PC-3 (cell line): ENCODE data around the gene SPHK1.

Experiments
- CTCF ChIP-seq: fragments of 300-600 bp; sonication (generic); conservative IDR thresholded peaks from 2 replicates; pipeline ENCODE4 v1.5.1; 2017; ENCODE audit warnings: antibody characterized with exemption, low read depth, mild to moderate bottlenecking, low read length
- EZH2 ChIP-seq: fragments of 300-600 bp; sonication (generic); IDR thresholded peaks from one replicate; pipeline ENCODE4 v1.6.1; 2017; ENCODE audit warnings: antibody characterized with exemption, mild to moderate bottlenecking, low read length; ENCODE audit not compliant: unreplicated experiment
- EZH2phosphoT487 ChIP-seq: fragments of 300-600 bp; sonication (generic); IDR thresholded peaks from 2 replicates; pipeline ENCODE4 v1.6.1; 2018; ENCODE audit warnings: mild to moderate bottlenecking, antibody characterized with exemption, low read length, borderline replicate concordance

DNA sequence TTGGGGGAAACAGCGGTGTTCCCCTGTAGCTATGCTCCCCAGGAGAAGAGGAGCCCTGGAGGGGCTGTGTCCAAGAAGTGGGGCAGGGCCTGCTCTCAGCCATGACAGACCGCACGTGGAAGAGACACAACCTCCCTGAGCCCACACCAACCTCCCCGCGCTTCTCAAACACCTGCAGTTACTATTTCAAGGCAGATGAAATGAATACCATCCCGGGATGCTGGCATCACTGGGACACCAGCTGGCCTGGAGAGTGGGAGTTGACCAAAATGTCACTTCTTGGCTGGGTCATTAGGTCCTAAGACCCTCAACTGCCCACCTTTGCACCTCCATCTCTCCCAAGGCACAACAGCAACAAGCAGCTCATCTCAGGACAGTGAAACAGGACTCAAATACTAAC, 32.0 kb downstream of the SPHK1 start:
- TF ChIP-seq EZH2phosphoT487 (no peak), CTCF (no peak), EZH2 (no peak)
